Smooth muscle cell (in vitro differentiated cells): ENCODE measurements around the gene MYRIP. TPM values are rescaled to one million over a fixed set of nuclear protein-coding genes. Genes with fewer than 3 reads are reported as not detected.

Experiments
- DNase-seq: peaks from one replicate; lab custom pipeline; 2025; ENCODE audit not compliant: unreplicated experiment; lab: John Stamatoyannopoulos, UW
- H2AFZ ChIP-seq: fragments of 200-600 bp; sonication (generic); 2 replicates; pipeline ENCODE4 v1.6.0; 2016; ENCODE audit warnings: antibody characterized with exemption, low read depth, mild to moderate bottlenecking
- H3F3A ChIP-seq: fragments of 200-600 bp; sonication (generic); 2 replicates; pipeline ENCODE4 v1.6.0; 2017; ENCODE audit warnings: antibody characterized with exemption, low read depth
- H3K27ac ChIP-seq: fragments of 200-600 bp; sonication (generic); 2 replicates; pipeline ENCODE4 v1.5.1; 2016; ENCODE audit warnings: low read depth, mild to moderate bottlenecking
- H3K27me3 ChIP-seq: fragments of 200-600 bp; sonication (generic); 2 replicates; pipeline ENCODE4 v1.6.1; 2016; ENCODE audit warnings: low read depth, mild to moderate bottlenecking
- H3K36me3 ChIP-seq: fragments of 200-600 bp; sonication (generic); 2 replicates; pipeline ENCODE4 v1.5.1; 2016; ENCODE audit warnings: low read depth
- H3K4me1 ChIP-seq: fragments of 200-600 bp; sonication (generic); 2 replicates; pipeline ENCODE4 v1.5.1; 2016; ENCODE audit warnings: low read depth
- H3K4me2 ChIP-seq: fragments of 200-600 bp; sonication (generic); 2 replicates; pipeline ENCODE4 v1.6.0; 2016; ENCODE audit warnings: mild to moderate bottlenecking
- H3K4me3 ChIP-seq: fragments of 200-600 bp; sonication (generic); 2 replicates; pipeline ENCODE4 v1.5.1; 2016; ENCODE audit warnings: mild to moderate bottlenecking
- H3K79me2 ChIP-seq: fragments of 200-600 bp; sonication (generic); 2 replicates; pipeline ENCODE4 v1.6.0; 2016; ENCODE audit warnings: low read depth, mild to moderate bottlenecking
- H3K9ac ChIP-seq: fragments of 200-600 bp; sonication (generic); 2 replicates; pipeline ENCODE4 v1.6.0; 2016; ENCODE audit warnings: low read depth
- H3K9me3 ChIP-seq: fragments of 200-600 bp; sonication (generic); replicated peaks from 2 replicates; pipeline ENCODE4 v1.5.1; 2016; ENCODE audit warnings: low read depth
- H4K20me1 ChIP-seq: fragments of 200-600 bp; sonication (generic); 2 replicates; pipeline ENCODE4 v1.6.0; 2016; ENCODE audit warnings: low read depth
- CTCF ChIP-seq: fragments of 200-600 bp; sonication (generic); IDR thresholded peaks from 2 replicates; pipeline ENCODE4 v1.5.1; 2017; ENCODE audit warnings: borderline replicate concordance, mild to moderate bottlenecking, antibody characterized with exemption; ENCODE audit not compliant: insufficient read depth, poor library complexity, severe bottlenecking
- WGBS: methylation state at CpG from one replicate; pipeline ENCODE4 v1.1.7; 2016; ENCODE audit warnings: low lambda C conversion rate; 5-methylcytosine and 5-hydroxymethylcytosine counted together
- polyA plus RNA-seq: library from polyadenylated mRNA; unstranded; fragments of >200 nt; fragmentation: Nextera tagmentation; extraction: Ambion mirVana; gene quantifications from 2 replicates; pipeline ENCODE4 v1.2.1, GENCODE V29; 2016
- total RNA-seq: library from RNA; depleted of rRNA; stranded (reverse); fragments of >200 nt; gene quantifications from 2 replicates; pipeline ENCODE4 v1.2.3, GENCODE V29; 2014

The MYRIP gene
- total and polyA plus RNA-seq, 2 experiments from 2014 or later, result not detected

DNA sequence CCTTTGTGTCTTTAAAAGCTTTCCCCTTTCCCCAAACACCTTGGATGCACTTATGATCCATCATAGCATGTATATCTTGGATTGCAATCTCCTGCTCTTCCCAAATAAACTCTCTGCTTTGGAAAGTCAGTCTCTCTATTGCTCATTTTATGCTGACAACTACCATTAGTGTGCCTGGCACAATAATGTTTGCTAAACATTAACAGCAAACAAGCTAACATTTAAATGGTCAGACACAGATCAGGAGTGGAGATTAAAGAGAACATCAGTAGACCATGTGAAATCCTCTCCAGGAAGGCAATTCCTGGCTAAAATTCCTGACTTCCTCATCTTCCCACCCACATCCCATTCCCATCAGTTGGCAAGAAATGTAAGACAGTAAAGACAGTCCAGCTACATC is 455.8 kb downstream of the MYRIP start:
- H3K27ac ChIP-seq, result no peak overlapping the region

GRCh38 chr3:40267937-40268724 is 458.7 kb downstream of the MYRIP start:
- no peak overlapping the region for H3K27ac ChIP-seq
- H3F3A ChIP-seq, result no peaks in the 10 kb centered on the region
- no peak for DNase-seq
- H3K4me3 ChIP-seq, result no peak overlapping the region
- H3K36me3 ChIP-seq, result no peaks in the 10 kb centered on the region
- 45% methylated on average over 4 of the region's 4 CpGs for WGBS
- no peak overlapping the region for H3K9ac ChIP-seq
- H3K79me2 ChIP-seq, result no peaks in the 10 kb centered on the region
- H4K20me1 ChIP-seq, result no peaks in the 10 kb centered on the region
- H3K4me1 ChIP-seq, result peaks cover 11% of the 10 kb centered on the region
- no peak overlapping the region for H2AFZ ChIP-seq
- no peaks in the 10 kb centered on the region for H3K9me3 ChIP-seq
- no peak for TF ChIP-seq CTCF
- H3K4me2 ChIP-seq, result no peak overlapping the region
- H3K27me3 ChIP-seq, result no peaks in the 10 kb centered on the region

More for the DNA sequence above, 455.8 kb downstream of the MYRIP start:
- Histone ChIP-seq H3K9ac (no peak overlapping the region), H3K79me2 (no peaks in the 10 kb centered on the region), H3K4me1 (peaks cover 11% of the 10 kb centered on the region), H3K36me3 (no peaks in the 10 kb centered on the region), H3K9me3 (no peaks in the 10 kb centered on the region), H3K27me3 (no peaks in the 10 kb centered on the region), H3K4me3 (no peak overlapping the region), H3K4me2 (no peak overlapping the region), H4K20me1 (no peaks in the 10 kb centered on the region), H2AFZ (no peak overlapping the region), H3F3A (no peaks in the 10 kb centered on the region)
- no peak for TF ChIP-seq CTCF
- DNase-seq, result no peak

DNA sequence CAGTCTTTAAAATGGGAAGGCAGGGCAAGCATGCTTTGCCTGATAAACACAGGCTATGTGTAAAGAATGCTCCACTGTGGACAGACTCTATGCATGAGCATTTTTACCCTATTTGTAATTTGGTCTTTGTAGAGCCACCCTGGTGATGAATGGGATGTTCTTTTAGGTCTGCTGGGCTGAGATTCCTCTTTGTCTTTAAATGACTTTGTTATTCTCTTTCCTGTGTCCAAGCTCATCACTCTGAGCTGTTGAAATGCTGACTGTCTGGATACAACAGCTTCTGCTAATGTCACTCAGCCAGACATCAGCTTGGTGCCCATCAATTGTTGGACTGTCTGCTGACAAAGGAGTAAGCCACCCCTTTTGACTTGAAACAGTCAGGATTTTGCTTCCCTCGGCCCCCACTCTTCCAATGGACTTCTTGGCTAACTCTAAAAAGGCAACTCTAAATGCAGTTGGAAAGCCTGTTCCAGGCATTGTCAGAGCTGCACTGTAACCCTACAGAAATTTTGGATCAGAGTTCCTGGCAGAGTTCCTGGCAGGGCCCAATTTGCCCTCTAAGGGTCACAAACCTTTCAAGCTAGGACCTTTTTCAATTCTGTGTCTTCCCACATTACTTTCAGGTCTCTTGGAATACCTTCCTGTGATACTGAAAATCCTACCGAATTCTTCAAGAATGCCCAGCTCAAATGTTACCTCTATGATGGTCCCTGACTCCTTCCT is 459.6 kb downstream of the MYRIP start:
- no peak overlapping the region for H3K9ac ChIP-seq
- H3K79me2 ChIP-seq, result no peaks in the 10 kb centered on the region
- no peaks in the 10 kb centered on the region for H3K9me3 ChIP-seq
- H3K4me2 ChIP-seq, result no peak overlapping the region
- H3K27ac ChIP-seq, result no peak overlapping the region
- H4K20me1 ChIP-seq, result no peaks in the 10 kb centered on the region
- H3K4me1 ChIP-seq, result peaks cover 11% of the 10 kb centered on the region
- H3K27me3 ChIP-seq, result no peaks in the 10 kb centered on the region
- TF ChIP-seq CTCF, result no peak
- H2AFZ ChIP-seq, result no peak overlapping the region
- H3F3A ChIP-seq, result no peaks in the 10 kb centered on the region
- WGBS, result 96% methylated on average over 2 of the region's 2 CpGs
- H3K36me3 ChIP-seq, result no peaks in the 10 kb centered on the region
- DNase-seq, result no peak
- H3K4me3 ChIP-seq, result no peak overlapping the region

DNA sequence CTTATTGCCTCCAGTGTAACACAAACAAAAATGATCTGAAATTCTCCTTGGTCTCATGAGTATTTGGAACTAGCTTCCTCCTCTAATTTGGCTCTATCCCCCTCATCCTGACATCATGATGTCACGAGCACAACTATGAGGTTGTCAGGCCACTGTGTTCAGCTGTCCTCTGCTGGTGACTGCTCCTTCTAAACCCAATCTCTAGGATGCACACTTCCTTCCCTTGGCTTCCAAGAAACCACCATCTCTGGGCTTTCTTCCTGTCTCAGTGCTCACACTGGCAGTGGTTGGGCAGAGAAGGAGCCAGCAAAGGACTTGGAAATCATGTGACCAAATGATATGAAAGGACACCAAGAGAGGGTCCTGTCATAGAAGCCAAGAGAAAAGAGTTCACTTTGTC is 469.4 kb downstream of the MYRIP start:
- no peak for TF ChIP-seq CTCF
- Histone ChIP-seq H3K9ac (no peak overlapping the region), H2AFZ (no peak overlapping the region), H3K4me3 (no peak overlapping the region), H3K36me3 (no peaks in the 10 kb centered on the region), H3K79me2 (no peaks in the 10 kb centered on the region), H3K4me2 (no peak overlapping the region), H4K20me1 (no peaks in the 10 kb centered on the region), H3K4me1 (no peaks in the 10 kb centered on the region), H3F3A (no peaks in the 10 kb centered on the region), H3K27me3 (peaks cover 4% of the 10 kb centered on the region), H3K9me3 (no peaks in the 10 kb centered on the region), H3K27ac (no peak overlapping the region)
- DNase-seq, result no peak
- 0% methylated on average over 1 of the region's 1 CpG for WGBS
